Nephron progenitor cell (in vitro differentiated cells): ENCODE results near the gene PYM1.
A peak's percentile ranks its signal among the peaks of the same experiment; 100 is the strongest.

ENCODE experiments used
- DNase-seq: peaks from one replicate; pipeline ENCODE4 v3.0.0; 2021
- H3K27ac Mint-ChIP-seq: 2 replicates; pipeline ENCODE4 v1.8.0; 2021; ENCODE audit warnings: mild to moderate bottlenecking, moderate library complexity, mixed read lengths
- H3K27me3 Mint-ChIP-seq: 2 replicates; pipeline ENCODE4 v1.8.0; 2021; ENCODE audit warnings: mild to moderate bottlenecking, low read depth, mixed read lengths; ENCODE audit not compliant: poor library complexity
- H3K36me3 Mint-ChIP-seq: 2 replicates; pipeline ENCODE4 v1.8.0; 2021; ENCODE audit warnings: low read depth, mixed read lengths
- H3K4me1 Mint-ChIP-seq: 2 replicates; pipeline ENCODE4 v1.8.0; 2021; ENCODE audit warnings: mixed read lengths
- H3K4me3 Mint-ChIP-seq: 2 replicates; pipeline ENCODE4 v1.8.0; 2021; ENCODE audit warnings: mild to moderate bottlenecking, moderate library complexity, mixed read lengths
- H3K9me3 Mint-ChIP-seq: 2 replicates; pipeline ENCODE4 v1.8.0; 2021; ENCODE audit warnings: mild to moderate bottlenecking, moderate library complexity, mixed read lengths
- TF ChIP-seq, protein P1 (sequence below): fragments of 200-600 bp; sonication (generic); IDR thresholded peaks from 2 replicates; pipeline ENCODE4 v1.5.0; 2021; ENCODE audit warnings: antibody characterized with exemption

The PYM1 gene

DNA sequence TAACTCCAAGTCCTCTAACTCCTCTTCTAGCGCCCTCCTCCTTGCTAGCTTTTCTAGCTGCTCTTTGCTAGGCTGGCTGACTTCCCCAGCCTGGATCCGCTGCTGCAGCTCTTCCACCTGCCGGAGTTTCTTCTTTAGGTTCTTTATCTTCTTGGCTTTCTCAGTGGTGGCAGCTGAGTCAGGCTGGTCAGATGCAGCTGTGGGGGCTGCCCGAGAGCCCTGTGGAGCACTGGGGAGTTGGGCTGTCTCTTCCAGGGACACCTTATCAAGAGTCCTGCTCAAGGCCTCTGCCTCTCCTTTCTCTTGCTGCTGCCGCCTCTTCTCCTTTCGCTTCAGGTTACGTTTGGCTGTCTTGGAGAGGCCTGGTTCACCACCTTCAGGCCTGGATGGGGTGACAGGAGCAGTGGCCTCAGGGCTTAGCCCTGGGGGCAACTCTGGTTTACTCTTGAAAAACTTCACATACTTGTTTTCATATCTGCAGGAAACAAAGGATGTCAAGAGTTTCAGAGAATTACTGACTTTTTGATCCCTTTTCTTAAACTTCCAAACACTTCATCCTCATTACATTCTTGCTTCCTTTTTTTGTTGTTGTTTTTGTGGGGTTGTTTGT is 25.7 kb downstream of the PYM1 start:
- TF ChIP-seq, protein P1, sequence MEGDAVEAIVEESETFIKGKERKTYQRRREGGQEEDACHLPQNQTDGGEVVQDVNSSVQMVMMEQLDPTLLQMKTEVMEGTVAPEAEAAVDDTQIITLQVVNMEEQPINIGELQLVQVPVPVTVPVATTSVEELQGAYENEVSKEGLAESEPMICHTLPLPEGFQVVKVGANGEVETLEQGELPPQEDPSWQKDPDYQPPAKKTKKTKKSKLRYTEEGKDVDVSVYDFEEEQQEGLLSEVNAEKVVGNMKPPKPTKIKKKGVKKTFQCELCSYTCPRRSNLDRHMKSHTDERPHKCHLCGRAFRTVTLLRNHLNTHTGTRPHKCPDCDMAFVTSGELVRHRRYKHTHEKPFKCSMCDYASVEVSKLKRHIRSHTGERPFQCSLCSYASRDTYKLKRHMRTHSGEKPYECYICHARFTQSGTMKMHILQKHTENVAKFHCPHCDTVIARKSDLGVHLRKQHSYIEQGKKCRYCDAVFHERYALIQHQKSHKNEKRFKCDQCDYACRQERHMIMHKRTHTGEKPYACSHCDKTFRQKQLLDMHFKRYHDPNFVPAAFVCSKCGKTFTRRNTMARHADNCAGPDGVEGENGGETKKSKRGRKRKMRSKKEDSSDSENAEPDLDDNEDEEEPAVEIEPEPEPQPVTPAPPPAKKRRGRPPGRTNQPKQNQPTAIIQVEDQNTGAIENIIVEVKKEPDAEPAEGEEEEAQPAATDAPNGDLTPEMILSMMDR = no peak
- Mint-ChIP-seq H3K27me3 (no peaks in the 10 kb centered on the region), H3K9me3 (no peaks in the 10 kb centered on the region), H3K4me1 (peaks cover 5% of the 10 kb centered on the region), H3K27ac (peak overlapping the region; percentile 93), H3K4me3 (no peak overlapping the region), H3K36me3 (peaks cover 40% of the 10 kb centered on the region)
- DNase-seq = no peak

DNA sequence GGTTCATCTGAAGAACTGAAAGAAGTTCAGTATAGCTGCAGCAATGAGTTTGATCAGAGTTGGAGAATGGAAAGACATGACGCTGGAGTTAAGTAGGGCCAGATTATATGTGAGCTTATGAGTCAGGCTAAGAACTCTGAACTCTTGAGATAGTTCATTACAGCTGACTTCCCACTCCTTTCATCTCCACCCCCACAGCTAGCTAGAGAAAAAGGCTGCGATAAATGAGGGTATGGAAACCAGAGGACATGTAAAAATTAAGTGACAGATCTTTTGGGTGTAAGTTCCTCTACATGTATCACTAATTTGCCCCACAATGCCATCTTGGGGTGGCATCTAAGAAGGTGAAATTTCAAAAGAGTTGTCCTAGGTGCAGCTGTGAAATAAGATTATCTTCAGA is 28.6 kb downstream of the PYM1 start:
- Mint-ChIP-seq H3K9me3 (no peaks in the 10 kb centered on the region), H3K27ac (peak overlapping the region; percentile 83), H3K4me1 (peaks cover 5% of the 10 kb centered on the region), H3K27me3 (no peaks in the 10 kb centered on the region), H3K4me3 (no peak overlapping the region), H3K36me3 (peaks cover 40% of the 10 kb centered on the region)
- no peak for DNase-seq
- TF ChIP-seq, protein P1 = no peak

DNA sequence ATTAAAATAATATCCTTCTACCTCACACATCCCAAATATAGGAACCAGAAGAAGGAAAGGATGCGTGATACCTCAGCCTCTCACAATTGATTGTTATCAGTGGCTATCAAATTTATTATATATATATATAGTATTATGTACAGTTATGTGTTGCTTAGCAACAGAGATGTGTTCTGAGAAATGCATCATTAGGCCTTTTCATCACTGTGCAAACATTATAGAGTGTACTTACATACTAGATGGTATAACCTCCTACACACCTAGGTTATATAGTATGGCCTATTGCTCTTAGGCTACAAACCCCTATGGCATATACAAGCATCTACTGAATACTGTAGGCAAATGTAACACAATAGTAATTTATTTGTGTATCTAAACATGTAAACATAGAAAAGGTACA is 34.0 kb downstream of the PYM1 start:
- DNase-seq = no peak
- Mint-ChIP-seq H3K27ac (no peak overlapping the region), H3K36me3 (peaks cover 13% of the 10 kb centered on the region), H3K4me3 (no peak overlapping the region), H3K9me3 (peaks cover 5% of the 10 kb centered on the region), H3K4me1 (no peaks in the 10 kb centered on the region), H3K27me3 (no peaks in the 10 kb centered on the region)
- TF ChIP-seq, protein P1 = no peak

DNA sequence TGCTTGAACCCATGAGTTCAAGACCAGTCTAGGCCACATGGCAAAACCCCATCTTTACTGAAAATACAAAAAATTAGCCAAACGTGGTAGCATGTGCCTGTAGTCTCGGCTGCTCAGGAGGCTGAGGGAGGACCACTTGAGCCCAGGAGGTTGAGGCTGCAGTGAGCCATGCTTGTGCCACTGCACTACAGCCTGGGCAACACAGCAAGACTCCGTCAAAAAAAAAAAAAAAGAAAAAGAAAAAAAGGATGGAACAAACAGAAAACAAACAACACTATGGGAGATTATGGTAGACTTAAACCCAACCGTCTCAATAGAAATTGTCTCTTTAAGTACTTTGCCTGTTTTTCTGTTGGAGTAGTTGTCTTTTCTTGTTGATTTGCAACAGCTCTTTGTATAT is 36.4 kb downstream of the PYM1 start:
- H3K27ac Mint-ChIP-seq = no peak overlapping the region
- peaks cover 3% of the 10 kb centered on the region for H3K27me3 Mint-ChIP-seq
- TF ChIP-seq, protein P1 = no peak
- H3K4me3 Mint-ChIP-seq = no peak overlapping the region
- peaks cover 8% of the 10 kb centered on the region for H3K9me3 Mint-ChIP-seq
- peaks cover 12% of the 10 kb centered on the region for H3K36me3 Mint-ChIP-seq
- H3K4me1 Mint-ChIP-seq = no peaks in the 10 kb centered on the region
- DNase-seq = no peak

DNA sequence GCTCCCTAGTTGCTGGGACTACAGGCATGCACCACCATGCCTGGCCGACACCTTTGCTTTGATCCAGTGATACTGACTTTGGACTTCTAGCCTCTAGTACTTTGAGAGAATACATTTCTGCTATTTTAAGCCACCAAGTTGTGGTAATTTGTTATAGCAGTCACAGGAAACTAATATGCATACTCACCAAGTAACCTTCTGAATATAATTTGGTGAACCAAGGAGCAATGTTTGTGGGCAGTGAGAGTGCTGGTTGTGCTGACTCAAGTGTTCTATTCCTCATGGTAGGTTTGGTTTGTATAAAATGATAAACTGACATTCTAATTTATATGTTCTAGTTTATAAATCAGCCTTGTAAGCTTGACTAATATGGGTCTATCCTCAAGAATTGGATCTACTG is 42.6 kb downstream of the PYM1 start:
- peaks cover 3% of the 10 kb centered on the region for H3K27me3 Mint-ChIP-seq
- TF ChIP-seq, protein P1 = no peak
- H3K27ac Mint-ChIP-seq = no peak overlapping the region
- H3K4me3 Mint-ChIP-seq = no peak overlapping the region
- peaks cover 8% of the 10 kb centered on the region for H3K9me3 Mint-ChIP-seq
- no peak for DNase-seq
- H3K4me1 Mint-ChIP-seq = no peaks in the 10 kb centered on the region
- H3K36me3 Mint-ChIP-seq = peaks cover 10% of the 10 kb centered on the region

DNA sequence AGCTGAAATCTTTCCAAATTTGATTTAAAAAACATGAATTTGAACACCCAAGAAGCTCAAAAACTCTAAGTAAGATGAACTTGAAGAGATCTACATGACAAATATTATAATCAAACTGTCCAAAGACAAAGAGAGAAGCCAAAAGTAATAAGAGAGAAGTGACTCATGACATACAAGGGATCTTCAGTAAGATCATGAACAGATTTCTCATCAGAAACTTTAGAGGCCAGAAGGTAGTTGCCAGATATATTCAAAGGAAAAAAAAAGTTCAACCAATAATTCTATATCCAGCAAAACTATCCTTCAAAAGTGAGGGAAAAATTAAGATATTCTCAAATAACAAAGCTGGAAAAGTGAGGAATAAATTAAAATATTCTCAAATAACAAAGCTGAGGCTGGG is 49.9 kb downstream of the PYM1 start:
- H3K4me3 Mint-ChIP-seq = no peak overlapping the region
- no peak for DNase-seq
- TF ChIP-seq, protein P1 = no peak
- H3K36me3 Mint-ChIP-seq = peaks cover 15% of the 10 kb centered on the region
- peaks cover 28% of the 10 kb centered on the region for H3K9me3 Mint-ChIP-seq
- no peaks in the 10 kb centered on the region for H3K4me1 Mint-ChIP-seq
- no peak overlapping the region for H3K27ac Mint-ChIP-seq
- H3K27me3 Mint-ChIP-seq = no peaks in the 10 kb centered on the region
